Spleen (tissue), 11 donors: Measurements from ENCODE around the gene SP6. TPM values are rescaled to one million over a fixed set of nuclear protein-coding genes. Genes with fewer than 3 reads are reported as not detected.

Source experiments
- DNase-seq: peaks from one replicate; pipeline ENCODE4 v3.0.0-alpha.2; 2020
- H3K27ac ChIP-seq, 8 donors: fragments of 200-600 bp; sonication (generic) in 7 of 8; 1 replicate in 4 of 8; 2 replicates in 4 of 8; pipeline versions ENCODE4 v1.5.0 to v1.8.0; 2016 to 2021; ENCODE audit warnings: inconsistent platforms in 4 of 8, mild to moderate bottlenecking in 4 of 8, moderate library complexity in 1 of 8
- H3K27me3 ChIP-seq, 7 donors: fragments of 200-600 bp; sonication (generic) in 6 of 7; replicated peaks in 1 of 7; 1 replicate in 4 of 7; 2 replicates in 3 of 7; pipeline versions ENCODE4 v1.5.0 to v1.8.0; 2016 to 2021; ENCODE audit warnings: inconsistent platforms in 3 of 7, mild to moderate bottlenecking in 1 of 7
- H3K36me3 ChIP-seq, 6 donors: fragments of 200-600 bp; sonication (generic) in 5 of 6; 1 replicate in 4 of 6; 2 replicates in 2 of 6; pipeline versions ENCODE4 v1.5.0 to v1.8.0; 2016 to 2021; ENCODE audit warnings: inconsistent platforms in 2 of 6
- H3K4me1 ChIP-seq, 6 donors: fragments of 200-600 bp; sonication (generic) in 5 of 6; 1 replicate in 3 of 6; 2 replicates in 3 of 6; pipeline versions ENCODE4 v1.5.0 to v1.8.0; 2016 to 2021; ENCODE audit warnings: inconsistent platforms in 3 of 6
- H3K4me3 ChIP-seq, 8 donors: fragments of 200-600 bp; sonication (generic) in 7 of 8; 1 replicate in 4 of 8; 2 replicates in 4 of 8; pipeline versions ENCODE4 v1.5.0 to v1.8.0; 2016 to 2021; ENCODE audit warnings: inconsistent platforms in 4 of 8, mild to moderate bottlenecking in 4 of 8, moderate library complexity in 2 of 8
- H3K9me3 ChIP-seq, 8 donors: fragments of 200-600 bp; sonication (generic) in 7 of 8; 1 replicate in 4 of 8; 2 replicates in 4 of 8; pipeline versions ENCODE4 v1.5.0 to v1.8.0; 2016 to 2021; ENCODE audit warnings: inconsistent platforms in 4 of 8
- CTCF ChIP-seq, 11 experiments: fragments of 200-600 bp in 7 of 11; fragments of 450-650 bp in 4 of 11; sonication (generic) in 4 of 11; IDR thresholded peaks in 8 of 11; conservative IDR thresholded peaks in 3 of 11; 1 replicate in 7 of 11; 2 replicates in 4 of 11; pipeline versions ENCODE4 v1.4.0 to v1.8.0; 2016 to 2021; ENCODE audit warnings: antibody characterized with exemption in 11 of 11, inconsistent platforms in 4 of 11, mild to moderate bottlenecking in 1 of 11
- POLR2A ChIP-seq, 3 donors: fragments of 450-650 bp; IDR thresholded peaks; one replicate each; pipeline ENCODE4 v1.5.1; 2017; ENCODE audit warnings: antibody characterized with exemption in 3 of 3, mild to moderate bottlenecking in 1 of 3
- POLR2AphosphoS5 ChIP-seq, 3 donors: sonication (generic); formaldehyde crosslinking; IDR thresholded peaks; one replicate each; pipeline ENCODE4 v1.5.1; 2017; ENCODE audit warnings: antibody characterized with exemption in 3 of 3
- WGBS, 5 donors: extraction: QIAGEN DNeasy Blood & Tissue Kit in 3 of 5; methylation state at CpG; one replicate each; pipeline versions ENCODE4 v1.1.5 to v1.1.7; 2013 to 2018; 5-methylcytosine and 5-hydroxymethylcytosine counted together
- intact Hi-C: fragments of 100-400 bp; cut with DNase I; formaldehyde crosslinking; loops from one replicate; pipeline ENCODE4 v1.15.0; 2023; ENCODE audit warnings: low total_unique reads
- polyA plus RNA-seq, 3 donors: library from polyadenylated mRNA; stranded (reverse); fragments of 200-250 nt; gene quantifications; one replicate each; pipeline ENCODE4 v1.2.1, GENCODE V29; 2013
- total RNA-seq, 7 donors: library from RNA; depleted of rRNA in 3 of 7; stranded (reverse); fragments of >200 nt in 3 of 7; fragmentation: NEBNext Ultra II Directional in 4 of 7; extraction: Animal tissue kit (Norgen Biotek cat#: 25700) in 4 of 7; gene quantifications; one replicate each; pipeline versions ENCODE4 v1.1.0 to v1.2.1, GENCODE V29; 2016 to 2021
- donor health status: healthy with polysubstance abuse.
- donor health status: DM: no; HTN: no; CAD: no; lungs with moderate emphysema.
- donor health status: DM: no; HTN: no; CAD: no.
- donor health status: Bipolar disorder and iron deficiency.
- donor health status: healthy.
- donor health status: DM: no; HTN: no; CAD: no.
- donor health status: DM: yes; HTN: yes; CAD: no.

SP6 gene
- total and polyA plus RNA-seq, 10 donors: 0.11 to 3.0 (median 1.1) TPM

- Histone ChIP-seq H3K27ac (no peak overlapping the region), H3K9me3 (no peaks in the 10 kb centered on the region), H3K27me3 (peaks cover 0 to 64% (median 37%) of the 10 kb centered on the region in 7 donors), H3K4me3 (no peak overlapping the region), H3K4me1 (peaks cover 12 to 55% (median 35%) of the 10 kb centered on the region in 6 donors), H3K36me3 (no peaks in the 10 kb centered on the region)
- no peak for DNase-seq
- intact Hi-C loops: no loop called here
- TF ChIP-seq POLR2AphosphoS5 (IDR thresholded peaks at IDR 0.05) (no peak), CTCF (IDR thresholded peaks at IDR 0.05 in 8 of 11, conservative IDR thresholded peaks at IDR 0.05 in 3 of 11) (peak in 1 of 11 experiments; percentile 26)
- 54 to 71% (median 63%) methylated on average over 4 of the region's 4 CpGs for WGBS, 5 donors
These were observed 5.9 kb downstream of the SP6 start for GRCh38 chr17:47844814-47845715.

- DNase-seq: no peak
- peaks cover 0 to 55% (median 30%) of the 10 kb centered on the region in 7 donors for H3K27me3 ChIP-seq
- peaks cover 20 to 58% (median 42%) of the 10 kb centered on the region in 6 donors for H3K4me1 ChIP-seq
- TF ChIP-seq POLR2A (IDR thresholded peaks at IDR 0.05) (no peak), CTCF (IDR thresholded peaks at IDR 0.05 in 8 of 11, conservative IDR thresholded peaks at IDR 0.05 in 3 of 11) (no peak), POLR2AphosphoS5 (IDR thresholded peaks at IDR 0.05) (no peak)
- no peak overlapping the region for H3K4me3 ChIP-seq
- intact Hi-C loops: no loop called here
- no peaks in the 10 kb centered on the region for H3K9me3 ChIP-seq
- H3K36me3 ChIP-seq: peaks cover 0 to under 1% (median 0%) of the 10 kb centered on the region in 6 donors
- 65 to 91% (median 88%) methylated on average over 5 of the region's 5 CpGs for WGBS, 5 donors
- H3K27ac ChIP-seq: no peak overlapping the region
These were observed 6.7 kb downstream of the SP6 start for GRCh38 chr17:47844227-47844626.

- Histone ChIP-seq H3K4me1 (peaks cover 23 to 66% (median 47%) of the 10 kb centered on the region in 6 donors), H3K4me3 (no peak overlapping the region), H3K27ac (no peak overlapping the region), H3K9me3 (no peaks in the 10 kb centered on the region), H3K27me3 (peaks cover 0 to 47% (median 23%) of the 10 kb centered on the region in 7 donors), H3K36me3 (peaks cover 0 to 9% (median 5%) of the 10 kb centered on the region in 6 donors)
- 43 to 59% (median 55%) methylated on average over 6 of the region's 6 CpGs for WGBS, 5 donors
- peak; percentile 60 for DNase-seq
- TF ChIP-seq POLR2AphosphoS5 (IDR thresholded peaks at IDR 0.05): no peak
- no peak for TF ChIP-seq POLR2A (IDR thresholded peaks at IDR 0.05)
- no peak for TF ChIP-seq CTCF (IDR thresholded peaks at IDR 0.05 in 8 of 11, conservative IDR thresholded peaks at IDR 0.05 in 3 of 11)
- intact Hi-C loops: loop anchor here (2.0 kb wide), 1 partner anchor 47 kb away; no protein-coding TSS in a partner anchor
These were observed 7.6 kb downstream of the SP6 start for GRCh38 chr17:47843391-47843730.
